Fibroblast of lung (primary cell): ENCODE data around the gene SDK1.

Experiments
- CTCF ChIP-seq, 2 donors: IDR thresholded peaks in 1 of 2; conservative IDR thresholded peaks in 1 of 2; 1 replicate in 1 of 2; 2 replicates in 1 of 2; pipeline ENCODE4 v1.5.1; 2011 to 2012; ENCODE audit warnings: low read length in 2 of 2, control low read depth in 1 of 2, inconsistent platforms in 1 of 2, low read depth in 1 of 2, mild to moderate bottlenecking in 1 of 2
- EZH2 ChIP-seq: IDR thresholded peaks from 2 replicates; pipeline ENCODE4 v1.5.1; 2012; ENCODE audit warnings: low read length, control low read depth, mild to moderate bottlenecking; ENCODE audit errors: missing control alignments

GRCh38 chr7:3846738-3847137, 545.7 kb downstream of the SDK1 start:
- no peak for TF ChIP-seq CTCF (conservative IDR thresholded peaks at IDR 0.05 in 1 of 2, IDR thresholded peaks at IDR 0.05 in 1 of 2; ENCODE audit: low read depth in 1 of 2, low read length in 2 of 2)
- no peak for TF ChIP-seq EZH2
